H1 (cell line): Measurements from ENCODE around the gene GRID2. TPM values are rescaled to one million over a fixed set of nuclear protein-coding genes. Genes with fewer than 3 reads are reported as not detected.

ENCODE experiments used
- CTCF ChIA-PET: fragments of 300-600 bp; sonication (Branson Sonifier 250); formaldehyde crosslinking; loops from one replicate; lab custom pipeline; 2021; ENCODE audit not compliant: partially characterized antibody; lab: Charles Lee
- POLR2A ChIA-PET: fragments of 300-600 bp; sonication (Branson Sonifier 250); formaldehyde crosslinking; loops from one replicate; lab custom pipeline; 2021; ENCODE audit warnings: inconsistent platforms; ENCODE audit not compliant: partially characterized antibody; lab: Charles Lee
- DNase-seq, 2 experiments: peaks; one replicate each; pipeline versions ENCODE4 v3.0.0 to v3.0.0-alpha.2; 2010 to 2022; ENCODE audit warnings: low spot score in 2 of 2, low read depth in 1 of 2, mixed read lengths in 1 of 2
- FAIRE-seq: peaks from 2 replicates; lab custom pipeline; 2011; peaks lifted over from hg19 to GRCh38; lab: Jason Lieb, UNC
- H2AFZ ChIP-seq: 2 replicates; pipeline ENCODE4 v1.8.1; 2012; ENCODE audit warnings: low read length, inconsistent platforms
- H2AK5ac ChIP-seq: 2 replicates; pipeline ENCODE4 v1.6.1; 2013; ENCODE audit warnings: low read depth, low read length
- H2BK120ac ChIP-seq: replicated peaks from 2 replicates; pipeline ENCODE3; 2013; ENCODE audit warnings: low read depth, low read length, inconsistent platforms
- H2BK12ac ChIP-seq: 2 replicates; pipeline ENCODE4 v1.6.1; 2013; ENCODE audit warnings: low read depth, low read length
- H2BK15ac ChIP-seq: 2 replicates; pipeline ENCODE4 v1.6.1; 2013; ENCODE audit warnings: low read length
- H2BK20ac ChIP-seq: 2 replicates; pipeline ENCODE4 v1.6.1; 2013; ENCODE audit warnings: low read length
- H2BK5ac ChIP-seq: 2 replicates; pipeline ENCODE4 v1.6.1; 2013; ENCODE audit warnings: low read depth, low read length
- H3K14ac ChIP-seq: 2 replicates; pipeline ENCODE4 v1.6.1; 2013; ENCODE audit warnings: inconsistent platforms; ENCODE audit not compliant: insufficient read length
- H3K18ac ChIP-seq: 2 replicates; pipeline ENCODE4 v1.6.1; 2013; ENCODE audit warnings: low read length; ENCODE audit errors: extremely low read depth
- H3K23ac ChIP-seq: 2 replicates; pipeline ENCODE4 v1.6.1; 2013; ENCODE audit warnings: inconsistent platforms; ENCODE audit not compliant: insufficient read length
- H3K23me2 ChIP-seq: 2 replicates; pipeline ENCODE4 v1.6.1; 2013; ENCODE audit warnings: low read depth, low read length
- H3K27ac ChIP-seq: 2 replicates; pipeline ENCODE4 v1.6.1; 2011; ENCODE audit warnings: low read depth, low read length, inconsistent platforms
- H3K27me3 ChIP-seq, 4 experiments: replicated peaks in 1 of 4; 1 replicate in 1 of 4; 2 replicates in 3 of 4; pipeline versions ENCODE4 v1.6.1 to v1.8.1; 2011 to 2013; ENCODE audit warnings: low read length in 3 of 4, mild to moderate bottlenecking in 3 of 4, inconsistent platforms in 2 of 4, mixed read lengths in 2 of 4, moderate library complexity in 1 of 4; ENCODE audit not compliant: control insufficient read depth in 3 of 4, insufficient read depth in 3 of 4; ENCODE audit errors: extremely low read depth in 1 of 4
- H3K36me3 ChIP-seq, 4 experiments: 2 replicates each; pipeline versions ENCODE4 v1.6.1 to v1.8.1; 2011 to 2013; ENCODE audit warnings: mild to moderate bottlenecking in 4 of 4, low read length in 3 of 4, moderate library complexity in 2 of 4, control low read depth in 1 of 4, inconsistent platforms in 1 of 4; ENCODE audit not compliant: insufficient read depth in 4 of 4, control insufficient read depth in 2 of 4
- H3K4ac ChIP-seq: replicated peaks from 2 replicates; pipeline ENCODE3; 2013; ENCODE audit warnings: low read length, low read depth, mixed read lengths, inconsistent platforms; ENCODE audit not compliant: insufficient read length
- H3K4me1 ChIP-seq, 4 experiments: replicated peaks in 1 of 4; 1 replicate in 1 of 4; 2 replicates in 3 of 4; pipeline versions ENCODE4 v1.6.1 to v1.8.1; 2011 to 2013; ENCODE audit warnings: low read length in 3 of 4, inconsistent platforms in 2 of 4, mixed read lengths in 1 of 4; ENCODE audit not compliant: insufficient read depth in 4 of 4, control insufficient read depth in 3 of 4
- H3K4me2 ChIP-seq, 2 experiments: 2 replicates each; pipeline versions ENCODE4 v1.6.1 to v1.8.1; 2011 to 2013; ENCODE audit warnings: low read depth in 2 of 2, low read length in 2 of 2, control low read depth in 1 of 2, inconsistent platforms in 1 of 2, mild to moderate bottlenecking in 1 of 2; ENCODE audit not compliant: insufficient read depth in 1 of 2
- H3K4me3 ChIP-seq, 4 experiments: fragments of 200-600, 300-600 bp in 1 of 4; sonication (generic), shearing (Covaris generic), sonication (Bioruptor Twin) in 1 of 4; 2 replicates each; pipeline versions ENCODE4 v1.5.1 to v1.8.1; 2011 to 2016; ENCODE audit warnings: low read length in 4 of 4, low read depth in 3 of 4, control low read depth in 2 of 4, inconsistent platforms in 2 of 4, mild to moderate bottlenecking in 2 of 4, mixed read lengths in 1 of 4, moderate library complexity in 1 of 4; ENCODE audit not compliant: insufficient read depth in 2 of 4; ENCODE audit errors: extremely low read depth in 1 of 4
- H3K56ac ChIP-seq: replicated peaks from 2 replicates; pipeline ENCODE3; 2013; ENCODE audit warnings: low read depth, mild to moderate bottlenecking, mixed read lengths, low read length, inconsistent platforms; ENCODE audit not compliant: insufficient read length
- H3K79me1 ChIP-seq: 2 replicates; pipeline ENCODE4 v1.6.1; 2013; ENCODE audit warnings: low read depth, low read length, control low read depth
- H3K79me2 ChIP-seq, 2 experiments: 2 replicates each; pipeline versions ENCODE4 v1.6.1 to v1.8.1; 2012 to 2013; ENCODE audit warnings: low read length in 2 of 2, mild to moderate bottlenecking in 2 of 2, inconsistent platforms in 1 of 2; ENCODE audit not compliant: insufficient read depth in 2 of 2, control insufficient read depth in 1 of 2
- H3K9ac ChIP-seq, 4 experiments: replicated peaks in 1 of 4; 1 replicate in 1 of 4; 2 replicates in 3 of 4; pipeline versions ENCODE4 v1.6.1 to v1.8.1; 2011 to 2013; ENCODE audit warnings: low read depth in 3 of 4, low read length in 3 of 4, control low read depth in 2 of 4, mild to moderate bottlenecking in 2 of 4, moderate library complexity in 2 of 4, inconsistent platforms in 1 of 4; ENCODE audit errors: extremely low read depth in 1 of 4
- H3K9me3 ChIP-seq, 2 experiments: 2 replicates each; pipeline versions ENCODE4 v1.6.1 to v1.8.1; 2012 to 2013; ENCODE audit warnings: mild to moderate bottlenecking in 2 of 2, moderate library complexity in 2 of 2, control low read depth in 1 of 2, inconsistent platforms in 1 of 2, low read depth in 1 of 2, low read length in 1 of 2, mixed read lengths in 1 of 2; ENCODE audit not compliant: insufficient read depth in 2 of 2
- H4K20me1 ChIP-seq, 2 experiments: replicated peaks in 1 of 2; 2 replicates each; pipeline versions ENCODE3 to v1.8.1; 2011 to 2013; ENCODE audit warnings: inconsistent platforms in 2 of 2, low read length in 2 of 2, mild to moderate bottlenecking in 1 of 2; ENCODE audit not compliant: insufficient read depth in 2 of 2, control insufficient read depth in 1 of 2
- H4K5ac ChIP-seq: 2 replicates; pipeline ENCODE4 v1.6.1; 2013; ENCODE audit warnings: low read length, low read depth, mixed read lengths, inconsistent platforms; ENCODE audit not compliant: insufficient read length
- H4K8ac ChIP-seq: 2 replicates; pipeline ENCODE4 v1.8.0; 2013; ENCODE audit warnings: mild to moderate bottlenecking, moderate library complexity, low read length, inconsistent platforms; ENCODE audit not compliant: insufficient read depth; ENCODE audit errors: extremely low read depth
- H4K91ac ChIP-seq: replicated peaks from 2 replicates; pipeline ENCODE3; 2013; ENCODE audit warnings: low read length, mixed read lengths, inconsistent platforms; ENCODE audit not compliant: insufficient read length
- BACH1 ChIP-seq: IDR thresholded peaks from 2 replicates; pipeline ENCODE4 v1.6.1; 2012; ENCODE audit warnings: low read length, improper control_type of control experiment
- CTCF ChIP-seq, 3 experiments: IDR thresholded peaks; 1 replicate in 2 of 3; 2 replicates in 1 of 3; pipeline versions ENCODE4 v1.5.1 to v1.6.1; 2011; ENCODE audit warnings: low read length in 3 of 3, mild to moderate bottlenecking in 3 of 3, inconsistent platforms in 2 of 3, low read depth in 1 of 3, moderate library complexity in 1 of 3; ENCODE audit not compliant: insufficient read depth in 1 of 3; ENCODE audit errors: control extremely low read depth in 1 of 3
- E2F6 ChIP-seq: IDR thresholded peaks from 2 replicates; pipeline ENCODE4 v1.6.1; 2012; ENCODE audit warnings: inconsistent platforms
- FOSL1 ChIP-seq: IDR thresholded peaks from 2 replicates; pipeline ENCODE4 v1.6.1; 2011; ENCODE audit warnings: mild to moderate bottlenecking, low read depth, low read length, moderate library complexity; ENCODE audit not compliant: insufficient read depth
- RAD21 ChIP-seq, 2 experiments: IDR thresholded peaks in 1 of 2; conservative IDR thresholded peaks in 1 of 2; 2 replicates each; pipeline ENCODE4 v1.6.1; 2011; ENCODE audit warnings: low read depth in 2 of 2, low read length in 2 of 2, improper control_type of control experiment in 1 of 2, inconsistent platforms in 1 of 2, mild to moderate bottlenecking in 1 of 2, moderate library complexity in 1 of 2
- TEAD4 ChIP-seq: IDR thresholded peaks from 2 replicates; pipeline ENCODE4 v1.6.1; 2012; ENCODE audit warnings: low read depth, low read length, inconsistent platforms, mixed read lengths
- WGBS, 2 experiments: shearing (Covaris generic) in 1 of 2; methylation state at CpG; one replicate each; pipeline versions ENCODE4 v1.1.6 to v1.1.7; 2013 to 2015; ENCODE audit warnings: low lambda C conversion rate in 2 of 2, mixed read lengths in 2 of 2, inconsistent platforms in 1 of 2, low coverage in 1 of 2, missing lambda C conversion rate in 1 of 2; ENCODE audit not compliant: insufficient replicate concordance in 2 of 2, insufficient coverage in 1 of 2, insufficient read length in 1 of 2; ENCODE audit errors: extremely low coverage in 1 of 2, missing lambda C conversion rate in 1 of 2; 5-methylcytosine and 5-hydroxymethylcytosine counted together
- polyA plus RNA-seq, 7 experiments: library from polyadenylated mRNA; depleted of rRNA in 3 of 7; stranded (reverse) in 5 of 7; unstranded in 2 of 7; fragments of >200 nt in 5 of 7; fragments of 200-250 nt in 2 of 7; gene quantifications; 1 replicate in 5 of 7; 2 replicates in 1 of 7; 4 replicates in 1 of 7; pipeline versions ENCODE4 v1.2.1 to v1.2.3, GENCODE V29; 2011 to 2013; ENCODE audit warnings: missing spikeins in 2 of 7, mixed read lengths in 2 of 7
- total RNA-seq: library from RNA; stranded (reverse); fragmentation: NEBNext Ultra II Directional; extraction: Animal tissue kit (Norgen Biotek cat#: 25700); gene quantifications from 2 replicates; pipeline ENCODE4 v1.2.1, GENCODE V29; 2021

The GRID2 gene
- total and polyA plus RNA-seq, 2 of the 8 experiments (the other 6 are each of a cell fraction or from before 2014, with no cell fraction given) = 31.1 to 81.9 TPM

GRCh38 chr4:92551616-92552015 is 247.8 kb downstream of the GRID2 start:
- Histone ChIP-seq H3K9me3 (no peaks in the 10 kb centered on the region), H4K20me1 (peaks cover 4 to 13% of the 10 kb centered on the region in 2 experiments), H2BK120ac (no peak overlapping the region), H3K79me2 (peaks cover 0 to 94% of the 10 kb centered on the region in 2 experiments; a peak in 2 of 4 replicates), H3K4me3 (no peak overlapping the region), H2BK20ac (no peak overlapping the region), H3K4me1 (peaks cover 0 to 3% (median 1%) of the 10 kb centered on the region in 4 experiments; a peak in 3 of 7 replicates), H2BK12ac (no peak overlapping the region), H4K5ac (no peak overlapping the region), H3K18ac (no peak overlapping the region), H3K79me1 (no peaks in the 10 kb centered on the region), H2BK15ac (no peak overlapping the region), H3K56ac (no peak overlapping the region), H2AK5ac (no peak overlapping the region), H4K8ac (no peak overlapping the region), H3K4me2 (no peak overlapping the region), H3K23ac (no peak overlapping the region), H3K27me3 (peaks cover 0 to 2% (median 0%) of the 10 kb centered on the region in 4 experiments; a peak in 1 of 7 replicates), H3K23me2 (no peaks in the 10 kb centered on the region), H4K91ac (no peak overlapping the region), H3K36me3 (no peaks in the 10 kb centered on the region), H3K14ac (no peak overlapping the region), H2BK5ac (no peak overlapping the region), H2AFZ (no peak overlapping the region), H3K9ac (peak overlapping the region in 1 of 4 experiments; percentile 37; a peak in 1 of 7 replicates), H3K27ac (no peak overlapping the region), H3K4ac (no peak overlapping the region)
- CTCF ChIA-PET = no interaction called here
- 78% methylated on average over 1 of the region's 1 CpG; no CpG with 5 or more reads in 1 of the 2 experiments for WGBS, 2 experiments
- FAIRE-seq (peak; percentile 66), DNase-seq (no peak)
- POLR2A ChIA-PET = interaction anchor here (1.0 kb wide), 1 partner anchor 248 kb away, joined by 3 read pairs; the partner anchor contains the start of gene GRID2
- TF ChIP-seq BACH1 (no peak), TEAD4 (no peak), CTCF (IDR thresholded peaks at IDR 0.05; ENCODE audit: control extremely low read depth in 1 of 3, insufficient read depth in 1 of 3, low read depth in 1 of 3, low read length in 3 of 3) (peak in 1 of 3 experiments; percentile 7; a peak in 1 of 4 replicates), RAD21 (IDR thresholded peaks at IDR 0.05 in 1 of 2, conservative IDR thresholded peaks at IDR 0.05 in 1 of 2; ENCODE audit: low read depth in 2 of 2, low read length in 2 of 2) (peak; percentile 16 to 26; a peak in 2 of 4 replicates), E2F6 (no peak), FOSL1 (no peak)
